ENCODE data around the gene CARM1.

DNA sequence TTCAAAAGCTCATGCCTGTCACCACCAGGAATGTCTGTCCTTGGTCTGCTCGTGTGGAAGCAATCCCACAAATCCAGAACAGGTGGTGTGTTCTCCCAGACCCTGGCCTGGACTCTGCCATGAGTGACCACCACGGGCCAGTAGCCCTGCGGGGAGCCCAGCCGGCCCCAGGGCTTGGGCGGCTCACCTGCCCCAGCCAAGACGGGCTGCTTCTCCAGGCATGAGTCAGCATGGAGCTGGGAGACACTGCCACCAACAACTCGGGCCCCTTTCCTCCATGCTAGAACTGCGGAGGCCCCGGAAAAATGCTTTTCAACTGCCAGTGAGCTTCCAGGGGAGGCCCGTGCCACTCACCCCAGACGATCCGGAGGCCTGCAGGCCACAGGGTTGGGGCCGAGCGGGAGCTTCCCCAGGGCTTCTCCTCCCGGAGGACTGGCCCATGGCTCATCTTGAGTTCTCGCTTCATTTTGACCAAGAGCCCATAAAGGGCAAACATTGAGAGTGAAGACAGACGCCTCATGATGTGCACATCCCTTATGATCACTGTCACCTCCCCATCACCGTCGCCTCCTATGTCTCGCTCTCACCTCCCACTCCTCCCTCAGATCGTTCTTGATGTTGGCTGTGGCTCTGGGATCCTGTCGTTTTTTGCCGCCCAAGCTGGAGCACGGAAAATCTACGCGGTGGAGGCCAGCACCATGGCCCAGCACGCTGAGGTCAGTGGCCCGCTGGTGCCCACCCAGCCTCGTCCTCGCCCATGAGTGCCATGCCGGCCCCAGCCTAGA, 40.4 kb downstream of the CARM1 start:
- TF ChIP-seq BCL6 (CRISPR knock-in tag; IDR thresholded peaks at IDR 0.05) (no peak), ZNF263 (CRISPR knock-in tag; IDR thresholded peaks at IDR 0.05) (no peak), TBP (CRISPR knock-in tag; IDR thresholded peaks at IDR 0.05) (no peak), SMC3 (IDR thresholded peaks at IDR 0.05; ENCODE audit: low read length) (no peak)
